HG03571 (cell line): ENCODE measurements around the gene RESP18.
"Not testable (repeated sequence)": the region's sequence is repeated elsewhere in the genome, so short reads cannot be mapped to it uniquely, and the experiment has no call there.

Source experiments
- ATAC-seq: cut with Tn5 transposase; IDR thresholded peaks from one replicate; pipeline ENCODE4 v1.9.1; 2021; ENCODE audit not compliant: unreplicated experiment

RESP18 gene

DNA sequence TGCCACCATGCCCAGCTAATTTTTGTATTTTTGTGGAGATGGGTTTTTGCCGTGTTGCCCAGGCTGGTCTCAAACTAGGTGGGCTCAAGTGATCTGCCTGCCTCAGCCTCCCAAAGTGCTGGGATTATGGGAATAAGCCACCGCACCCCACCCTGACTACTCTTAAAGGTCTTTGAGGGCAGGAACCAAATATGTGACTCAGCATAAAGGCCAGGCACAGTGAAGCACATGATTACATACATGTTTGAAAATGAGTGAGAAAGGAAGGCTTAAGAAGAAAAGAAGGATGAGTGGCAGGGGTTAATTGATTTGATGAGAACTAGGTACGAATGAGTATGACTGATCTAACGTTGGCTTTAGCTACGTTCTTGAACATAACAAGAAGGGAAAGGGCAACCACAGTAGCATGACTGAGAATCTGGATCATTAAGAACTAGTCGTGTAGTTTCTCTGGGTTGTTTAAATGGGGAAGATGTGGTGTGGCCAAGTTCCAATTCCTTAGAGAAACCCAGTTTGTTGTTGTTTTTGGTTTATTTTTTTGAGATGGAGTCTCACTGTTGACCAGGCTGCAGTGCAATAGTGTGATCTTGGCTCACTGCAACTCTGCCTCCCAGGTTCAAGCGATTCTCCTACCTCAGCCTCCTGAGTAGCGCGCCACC, 6.8 kb downstream of the RESP18 start:
- ATAC-seq = no peak

DNA sequence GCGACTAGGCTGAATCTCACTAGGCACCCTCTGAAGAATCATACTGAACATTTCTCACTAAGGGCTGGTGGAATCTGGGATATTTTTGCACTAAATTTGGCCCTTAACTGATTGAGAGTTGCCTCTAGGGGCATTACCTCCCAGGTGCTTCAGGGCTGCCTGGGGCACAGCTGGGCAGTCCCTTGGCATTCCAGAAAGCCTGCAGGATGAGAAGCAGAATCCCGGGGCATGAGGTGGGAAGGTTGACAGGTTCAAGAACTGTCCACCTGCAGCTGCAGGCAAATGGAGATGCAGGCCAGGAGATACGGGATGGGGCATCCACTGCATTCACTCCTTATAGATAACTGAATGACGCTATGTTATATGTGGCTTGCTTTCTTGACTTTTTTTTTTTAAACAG, 7.4 kb downstream of the RESP18 start:
- ATAC-seq = no peak

GRCh38 chr2:219323434-219323833, 9.1 kb downstream of the RESP18 start:
- ATAC-seq = no peak

GRCh38 chr2:219314804-219315468, 17.6 kb downstream of the RESP18 start:
- ATAC-seq = no peak

GRCh38 chr2:219312683-219313263, 19.8 kb downstream of the RESP18 start:
- not testable (repeated sequence) for ATAC-seq

DNA sequence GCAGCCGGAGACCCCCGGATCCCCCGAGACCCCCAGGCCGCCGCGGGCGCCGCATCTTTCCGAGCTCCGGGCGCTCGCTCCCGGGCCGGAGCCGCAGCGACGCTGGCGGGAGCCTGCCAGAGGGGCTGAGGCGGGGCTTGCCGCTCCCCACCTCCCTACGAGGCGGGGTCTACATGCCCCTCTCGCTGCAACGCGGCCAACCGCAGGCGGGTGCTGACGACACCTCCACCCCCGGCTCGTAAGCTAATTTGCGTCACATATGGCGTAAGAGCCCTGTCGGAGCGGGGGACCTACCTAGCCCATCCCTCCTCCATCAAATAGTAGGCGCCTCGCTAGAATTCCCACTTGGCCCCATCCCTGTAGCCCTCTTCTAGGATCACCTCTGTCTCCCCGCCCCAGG, 23.3 kb downstream of the RESP18 start, which contains the start of gene PTPRN:
Gene PTPRN, minus strand, starts transcription at position 124 of the 400 bp plus-strand sequence. Its CDS starts 69 bp downstream, at position 55.
- ATAC-seq = no peak

- no peak for ATAC-seq
Observed at GRCh38 chr2:219308142-219309101, 24.1 kb downstream of the RESP18 start.

GRCh38 chr2:219306047-219306446, 26.5 kb downstream of the RESP18 start:
- no peak for ATAC-seq

DNA sequence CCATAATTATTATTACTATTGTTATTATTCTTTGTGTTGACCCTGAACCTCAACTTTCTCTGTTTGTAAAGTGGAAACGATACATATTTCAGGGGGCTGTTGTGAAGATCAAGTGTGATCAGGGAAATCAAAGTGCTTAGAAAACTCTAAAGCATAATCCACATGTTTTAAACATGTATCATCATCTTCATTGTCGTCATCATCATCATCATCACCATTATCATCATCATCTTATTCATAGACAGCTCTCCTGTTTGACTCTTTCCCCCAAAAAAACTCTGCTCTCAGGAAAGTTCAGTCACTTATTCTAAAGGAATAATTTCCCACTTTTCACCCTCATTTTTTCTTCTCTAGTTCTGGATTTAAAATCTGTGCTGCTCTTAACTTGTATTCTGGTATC, 28.3 kb downstream of the RESP18 start:
- no peak for ATAC-seq

- ATAC-seq = no peak
Observed at GRCh38 chr2:219302412-219302968, 30.1 kb downstream of the RESP18 start.

DNA sequence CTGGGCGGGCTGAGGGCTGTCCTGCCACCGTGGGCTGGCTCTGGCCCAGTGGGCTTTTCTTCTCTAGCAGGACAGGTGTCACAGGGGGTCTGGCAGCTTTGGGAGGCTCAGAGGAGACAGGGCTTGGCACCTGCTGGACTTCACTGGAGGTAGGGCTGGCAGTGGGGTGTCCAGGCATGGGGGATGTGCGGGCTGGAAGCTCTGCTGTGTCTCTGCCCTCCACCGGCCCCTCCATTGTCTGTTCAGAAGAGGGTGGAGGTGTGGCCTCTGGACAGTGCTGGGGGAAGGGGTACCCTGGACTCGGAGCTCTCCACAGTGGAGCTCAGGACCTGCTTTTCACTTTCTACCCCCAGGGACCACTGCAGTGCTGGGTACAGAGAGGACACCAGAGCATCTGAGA, 32.5 kb downstream of the RESP18 start:
- ATAC-seq = no peak

DNA sequence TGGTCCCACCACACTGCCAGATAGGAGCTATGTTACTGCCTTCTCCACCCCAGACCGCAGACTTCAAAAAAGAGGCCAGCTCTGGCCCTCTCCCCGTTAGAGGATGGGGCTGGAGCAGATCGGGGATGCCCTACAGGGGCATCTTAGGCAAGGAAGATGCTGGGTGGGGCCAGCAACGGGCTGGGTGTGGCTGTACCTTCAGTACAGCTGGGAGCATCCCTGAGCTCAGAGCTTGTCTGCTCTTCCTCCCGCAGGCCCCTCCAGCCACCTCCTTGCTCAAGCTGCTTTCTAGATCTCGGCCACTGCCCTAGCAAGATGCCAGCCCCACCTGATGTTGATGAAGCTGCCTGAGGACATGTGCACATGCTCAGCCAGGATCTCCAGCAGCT, 33.2 kb downstream of the RESP18 start:
- no peak for ATAC-seq

DNA sequence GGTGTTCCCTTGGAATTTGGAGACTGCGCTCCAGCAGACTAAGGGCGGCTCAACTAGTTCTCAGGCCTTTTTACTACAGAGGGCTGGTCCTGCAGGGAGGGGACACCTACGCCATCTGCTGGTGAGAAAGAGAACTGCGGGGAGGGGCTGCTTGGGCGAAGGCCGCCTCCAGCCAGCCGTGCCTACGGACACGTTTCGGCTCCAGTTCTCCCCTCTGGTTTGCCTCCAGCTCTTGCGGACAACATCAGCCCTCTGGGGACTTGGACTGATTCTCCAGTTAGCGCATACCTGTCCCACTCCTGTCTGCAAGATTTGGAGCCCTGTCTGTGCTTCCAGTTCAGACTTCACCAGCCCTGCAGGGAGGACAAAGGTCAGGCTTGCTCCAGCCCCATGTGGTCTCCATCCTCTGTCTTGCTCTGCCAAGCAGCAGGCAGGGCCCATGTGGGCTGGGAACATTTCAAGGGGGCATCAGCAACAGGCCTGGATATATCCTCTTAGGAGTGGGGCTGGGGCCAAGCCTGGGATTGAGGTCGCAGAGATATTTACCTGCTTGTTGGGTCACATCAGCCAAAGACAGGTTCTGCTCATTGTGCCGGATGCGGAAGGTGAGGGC, 33.7 kb downstream of the RESP18 start:
- ATAC-seq = no peak

DNA sequence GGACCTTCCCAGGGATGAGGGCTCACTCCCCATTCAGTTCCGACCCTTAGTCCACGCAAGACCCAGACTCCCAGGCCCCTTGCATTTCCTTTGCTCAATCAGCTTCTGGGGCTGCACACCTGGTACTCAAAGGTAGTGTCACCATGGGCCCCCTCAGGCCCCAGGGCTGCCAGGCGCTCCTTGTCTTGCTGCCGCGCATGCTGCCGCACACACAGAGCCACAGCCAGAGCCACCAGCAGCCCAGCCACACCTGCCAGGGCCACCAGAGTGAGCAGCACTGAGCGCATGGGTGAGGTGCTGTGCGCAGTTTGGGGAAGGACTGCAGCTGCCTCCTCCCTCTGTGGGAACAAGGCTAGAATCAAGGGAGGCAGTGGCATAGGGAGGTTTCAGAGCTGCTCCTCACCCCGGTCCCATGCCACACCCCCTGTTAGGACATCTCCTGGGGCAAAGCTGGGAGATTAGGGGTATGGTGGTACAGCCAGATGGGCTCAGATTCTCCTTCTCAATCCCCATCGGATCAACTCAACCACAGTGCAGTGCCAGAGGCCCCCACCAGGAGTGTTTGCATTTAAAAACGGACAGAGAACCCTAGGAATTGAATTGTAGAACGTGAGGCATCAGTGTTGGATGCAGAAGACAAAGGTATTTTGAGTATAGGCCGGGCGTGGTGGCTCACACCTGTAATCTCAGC, 34.6 kb downstream of the RESP18 start:
- no peak for ATAC-seq

GRCh38 chr2:219296631-219297391, 35.7 kb downstream of the RESP18 start:
- ATAC-seq = no peak

DNA sequence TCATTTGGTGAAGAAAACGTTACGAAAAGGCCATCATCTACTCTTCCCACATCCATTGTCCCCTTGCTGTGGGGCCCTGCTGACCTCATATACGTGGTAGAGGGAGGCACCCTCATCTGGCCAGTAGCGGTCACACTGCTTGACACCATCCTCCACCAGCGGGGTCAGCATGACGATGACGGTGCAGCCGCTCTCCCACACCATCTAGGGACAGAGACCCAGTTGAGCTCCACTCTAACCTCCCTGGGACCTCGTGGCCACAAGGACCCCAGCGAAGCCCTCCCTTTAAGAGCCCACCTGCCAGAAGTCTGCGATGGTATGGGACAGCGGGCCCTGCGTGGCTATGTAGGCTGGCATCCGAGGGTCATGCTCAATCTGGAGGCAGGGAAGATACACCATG, 36.4 kb downstream of the RESP18 start:
- no peak for ATAC-seq

- ATAC-seq = peak; percentile 89
Observed at GRCh38 chr2:219294356-219295351, 37.9 kb downstream of the RESP18 start.

DNA sequence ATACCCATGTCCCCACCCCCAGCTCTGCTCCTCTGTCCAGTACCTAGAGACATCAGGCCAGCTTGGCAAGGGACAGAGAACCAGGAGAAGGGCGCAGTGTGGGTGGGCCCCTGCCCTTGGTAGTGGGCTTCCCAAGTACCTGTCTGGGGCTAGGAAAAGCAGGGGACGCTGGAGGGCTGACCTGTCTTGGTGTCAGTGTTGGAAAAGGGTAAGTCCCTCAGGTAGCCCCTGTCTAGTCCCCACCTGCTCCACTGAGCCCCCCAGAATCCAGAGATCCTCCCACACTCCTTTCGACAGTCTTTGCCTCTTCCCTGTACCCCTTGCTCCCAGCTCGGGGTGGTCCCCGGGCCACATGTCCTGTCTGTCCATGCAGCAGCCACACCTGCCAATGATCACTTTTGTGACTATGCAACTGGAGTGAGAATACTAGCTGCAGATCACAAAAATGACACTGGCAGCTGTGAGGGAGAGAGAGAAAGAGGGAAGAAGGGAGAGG, 38.8 kb downstream of the RESP18 start:
- no peak for ATAC-seq
